Loucy (cell line): ENCODE results near the gene CPHXL2.

ENCODE experiments used
- EZH2phosphoT487 ChIP-seq: fragments of 200-600 bp; IDR thresholded peaks from 2 replicates; pipeline ENCODE4 v1.6.1; 2018; ENCODE audit warnings: antibody characterized with exemption, mild to moderate bottlenecking, moderate library complexity, borderline replicate concordance
- TF ChIP-seq, protein P1 (sequence below): fragments of 200-600 bp; sonication (generic); conservative IDR thresholded peaks from 2 replicates; pipeline ENCODE4 v1.5.1; 2014; ENCODE audit warnings: mild to moderate bottlenecking, antibody characterized with exemption, low read length

GRCh38 chr16:75682308-75682707 lies 5.5 kb upstream of the CPHXL2 start:
- TF ChIP-seq, protein P1, sequence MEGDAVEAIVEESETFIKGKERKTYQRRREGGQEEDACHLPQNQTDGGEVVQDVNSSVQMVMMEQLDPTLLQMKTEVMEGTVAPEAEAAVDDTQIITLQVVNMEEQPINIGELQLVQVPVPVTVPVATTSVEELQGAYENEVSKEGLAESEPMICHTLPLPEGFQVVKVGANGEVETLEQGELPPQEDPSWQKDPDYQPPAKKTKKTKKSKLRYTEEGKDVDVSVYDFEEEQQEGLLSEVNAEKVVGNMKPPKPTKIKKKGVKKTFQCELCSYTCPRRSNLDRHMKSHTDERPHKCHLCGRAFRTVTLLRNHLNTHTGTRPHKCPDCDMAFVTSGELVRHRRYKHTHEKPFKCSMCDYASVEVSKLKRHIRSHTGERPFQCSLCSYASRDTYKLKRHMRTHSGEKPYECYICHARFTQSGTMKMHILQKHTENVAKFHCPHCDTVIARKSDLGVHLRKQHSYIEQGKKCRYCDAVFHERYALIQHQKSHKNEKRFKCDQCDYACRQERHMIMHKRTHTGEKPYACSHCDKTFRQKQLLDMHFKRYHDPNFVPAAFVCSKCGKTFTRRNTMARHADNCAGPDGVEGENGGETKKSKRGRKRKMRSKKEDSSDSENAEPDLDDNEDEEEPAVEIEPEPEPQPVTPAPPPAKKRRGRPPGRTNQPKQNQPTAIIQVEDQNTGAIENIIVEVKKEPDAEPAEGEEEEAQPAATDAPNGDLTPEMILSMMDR = no peak
- TF ChIP-seq EZH2phosphoT487 = no peak
